GM12873 (cell line): ENCODE measurements around the gene HSPB7.

Experiments
- TF ChIP-seq, protein P1 (sequence below): IDR thresholded peaks from 2 replicates; pipeline ENCODE4 v1.5.1; 2012; ENCODE audit warnings: low read depth, mild to moderate bottlenecking, moderate library complexity, low read length, control low read depth; ENCODE audit not compliant: insufficient read depth; ENCODE audit errors: missing control alignments

Gene HSPB7

DNA sequence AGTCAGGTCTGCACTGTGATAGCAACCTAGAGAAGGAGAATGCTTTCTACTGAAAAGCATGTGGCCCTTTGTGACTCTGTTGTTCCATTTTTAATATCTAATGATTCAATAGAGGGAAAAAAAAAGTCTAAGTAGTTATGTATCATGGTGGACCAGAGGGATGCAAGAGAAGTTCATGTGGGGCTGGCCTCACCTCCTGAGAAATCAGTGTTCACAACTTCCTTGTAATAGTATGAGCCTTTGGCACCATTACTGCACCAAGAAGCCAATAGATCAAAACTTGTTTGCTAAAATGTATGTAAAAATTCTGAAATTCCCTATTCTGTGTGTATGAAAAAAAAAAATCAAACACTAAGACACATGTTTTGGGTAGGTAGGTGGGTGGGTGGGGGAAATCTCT lies 46.9 kb downstream of the HSPB7 start:
- TF ChIP-seq, protein P1, sequence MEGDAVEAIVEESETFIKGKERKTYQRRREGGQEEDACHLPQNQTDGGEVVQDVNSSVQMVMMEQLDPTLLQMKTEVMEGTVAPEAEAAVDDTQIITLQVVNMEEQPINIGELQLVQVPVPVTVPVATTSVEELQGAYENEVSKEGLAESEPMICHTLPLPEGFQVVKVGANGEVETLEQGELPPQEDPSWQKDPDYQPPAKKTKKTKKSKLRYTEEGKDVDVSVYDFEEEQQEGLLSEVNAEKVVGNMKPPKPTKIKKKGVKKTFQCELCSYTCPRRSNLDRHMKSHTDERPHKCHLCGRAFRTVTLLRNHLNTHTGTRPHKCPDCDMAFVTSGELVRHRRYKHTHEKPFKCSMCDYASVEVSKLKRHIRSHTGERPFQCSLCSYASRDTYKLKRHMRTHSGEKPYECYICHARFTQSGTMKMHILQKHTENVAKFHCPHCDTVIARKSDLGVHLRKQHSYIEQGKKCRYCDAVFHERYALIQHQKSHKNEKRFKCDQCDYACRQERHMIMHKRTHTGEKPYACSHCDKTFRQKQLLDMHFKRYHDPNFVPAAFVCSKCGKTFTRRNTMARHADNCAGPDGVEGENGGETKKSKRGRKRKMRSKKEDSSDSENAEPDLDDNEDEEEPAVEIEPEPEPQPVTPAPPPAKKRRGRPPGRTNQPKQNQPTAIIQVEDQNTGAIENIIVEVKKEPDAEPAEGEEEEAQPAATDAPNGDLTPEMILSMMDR: no peak

DNA sequence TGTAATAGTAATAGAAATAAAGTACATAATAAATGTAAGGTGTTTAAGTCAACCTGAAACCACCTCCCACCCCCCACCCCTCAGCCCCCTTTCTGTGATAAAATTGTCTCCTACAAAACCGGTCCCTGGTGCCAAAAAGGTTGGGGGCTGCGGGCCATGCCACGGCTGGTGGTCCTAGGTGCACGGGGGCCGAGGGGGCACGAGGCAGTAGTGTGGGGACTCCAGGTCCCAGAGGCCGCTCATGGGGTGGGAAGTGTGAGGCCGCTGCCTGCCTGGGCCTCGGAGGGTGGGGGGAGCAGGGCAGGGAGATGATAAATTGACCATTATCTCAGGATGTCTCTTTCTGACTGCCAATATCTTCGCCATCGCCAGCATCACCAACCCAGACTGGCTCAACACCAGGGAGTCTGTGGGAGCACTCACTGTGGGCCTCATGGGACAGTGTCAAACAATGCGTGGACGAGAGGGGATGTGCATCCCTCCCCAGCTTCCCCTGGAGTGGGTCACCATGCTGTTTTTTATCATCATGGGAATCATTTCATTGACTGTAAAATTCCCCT lies 48.4 kb downstream of the HSPB7 start:
- TF ChIP-seq, protein P1: no peak

DNA sequence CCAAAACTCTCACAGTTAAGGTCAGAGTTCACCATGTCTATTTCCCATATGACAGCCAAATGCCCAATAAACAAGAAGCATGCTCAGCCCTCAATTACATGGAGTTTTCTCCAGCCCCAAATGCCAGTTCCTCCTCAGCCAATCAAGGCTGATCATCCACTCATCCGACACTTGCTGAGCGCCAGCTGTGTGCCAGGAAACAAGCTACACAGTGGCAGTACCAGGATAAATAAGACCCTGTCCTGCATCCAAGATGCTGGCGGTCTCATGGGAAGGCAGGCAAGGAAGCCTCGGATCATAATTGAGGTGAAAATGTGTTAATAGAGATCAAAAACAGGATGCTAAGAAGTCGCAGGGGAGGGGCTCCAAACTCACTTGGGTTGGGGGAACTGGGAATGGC lies 49.7 kb downstream of the HSPB7 start:
- TF ChIP-seq, protein P1: no peak

DNA sequence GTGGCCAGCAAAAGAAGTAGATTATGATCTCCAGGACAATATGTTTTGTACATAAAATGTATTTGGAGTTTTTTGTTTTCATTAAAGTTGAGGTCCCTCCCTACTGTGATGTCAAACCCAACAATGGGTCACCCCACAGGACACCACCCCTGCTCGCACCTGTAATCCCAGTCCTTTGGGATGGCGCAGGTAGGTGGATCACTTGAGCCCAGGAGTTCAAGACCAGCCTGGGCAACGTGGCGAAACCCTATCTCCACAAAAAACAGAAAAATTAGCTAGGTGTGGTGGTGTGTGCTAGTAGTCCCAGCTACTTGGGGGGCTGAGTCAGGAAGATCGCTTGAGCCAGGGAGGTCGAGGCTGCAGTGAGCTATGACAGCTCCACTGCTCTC lies 50.9 kb downstream of the HSPB7 start:
- TF ChIP-seq, protein P1: no peak

DNA sequence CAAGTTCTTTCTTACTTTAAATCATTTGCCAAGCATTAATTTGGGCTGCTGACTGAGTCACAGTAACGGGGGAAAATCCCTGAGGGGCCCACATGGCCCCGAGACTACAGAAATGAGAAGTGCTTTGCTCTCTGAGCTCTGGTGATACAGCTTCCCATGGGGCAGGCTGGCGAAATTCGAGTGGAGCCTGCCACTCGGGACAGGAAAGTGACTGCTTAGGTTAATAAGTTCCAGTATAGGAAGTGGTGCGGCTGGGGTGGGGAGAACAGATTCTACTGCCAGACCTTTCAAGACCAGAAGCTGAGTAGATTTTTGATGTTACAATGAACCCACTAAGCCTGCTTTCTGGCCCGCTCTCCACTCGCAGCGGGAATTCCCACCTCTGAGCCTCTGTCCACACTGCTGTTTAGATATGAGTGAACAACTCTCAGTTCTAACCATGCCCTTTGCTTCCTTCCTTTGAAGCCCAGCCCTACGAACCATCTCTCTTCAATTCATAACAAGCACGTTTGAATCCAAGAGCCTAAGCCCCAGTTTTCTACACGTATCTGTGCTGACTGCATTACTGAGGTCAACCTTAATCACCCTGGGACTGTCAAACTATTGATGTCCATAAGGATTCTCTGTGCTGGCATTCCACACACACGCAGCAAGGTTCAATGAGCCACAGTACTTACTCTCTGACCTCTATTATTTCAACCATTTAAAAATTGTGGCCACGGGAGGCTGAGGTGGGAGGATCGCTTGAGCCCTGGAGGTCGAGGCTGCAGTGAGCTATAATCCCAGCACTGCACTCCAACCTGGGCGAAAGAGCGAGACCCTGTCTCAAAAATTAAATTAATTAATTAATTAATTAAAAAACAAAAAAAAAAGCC lies 51.5 kb downstream of the HSPB7 start:
- TF ChIP-seq, protein P1: no peak

DNA sequence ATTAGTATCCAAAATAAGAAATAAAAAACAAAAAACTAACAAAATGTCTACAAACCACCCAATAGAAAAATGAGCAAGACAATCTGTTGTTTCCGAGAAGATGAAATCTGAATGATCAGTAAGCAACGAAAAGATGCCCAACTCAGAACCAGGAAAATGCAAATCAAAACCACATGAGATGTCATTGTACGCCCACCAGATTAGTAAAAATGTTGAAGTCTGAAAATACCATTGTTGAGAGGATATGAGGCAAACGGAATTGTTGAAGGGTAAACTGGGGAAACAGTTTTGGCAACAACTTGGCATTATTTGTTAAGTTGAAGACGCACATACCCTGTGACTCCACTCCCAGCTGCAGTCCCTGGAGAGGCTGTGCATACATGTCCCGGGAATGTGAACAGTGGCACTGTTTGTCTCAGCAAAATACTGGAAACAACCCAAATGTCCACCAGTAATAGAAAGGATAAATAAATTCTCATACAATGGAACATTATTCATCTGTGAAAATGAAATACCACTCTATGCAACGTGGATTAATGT lies 52.5 kb downstream of the HSPB7 start:
- TF ChIP-seq, protein P1: no peak
